Right atrium auricular region (tissue), 2 donors: ENCODE data around the gene SNCA. TPM values are rescaled to one million over a fixed set of nuclear protein-coding genes. Genes with fewer than 3 reads are reported as not detected.

Experiments
- DNase-seq: peaks from one replicate; pipeline ENCODE4 v3.0.0-alpha.2; 2019; ENCODE audit warnings: low spot score
- H3K27ac ChIP-seq, 2 donors: fragments of 200-600 bp; sonication (generic); 1 replicate in 1 of 2; 2 replicates in 1 of 2; pipeline ENCODE4 v1.5.1; 2016 to 2019
- H3K27me3 ChIP-seq, 2 donors: fragments of 200-600 bp; sonication (generic); one replicate each; pipeline versions ENCODE4 v1.5.1 to v1.6.0; 2017 to 2019
- H3K36me3 ChIP-seq: fragments of 200-600 bp; sonication (generic); one replicate; pipeline ENCODE4 v1.5.1; 2016
- H3K4me1 ChIP-seq, 2 donors: fragments of 200-600 bp; sonication (generic); one replicate each; pipeline versions ENCODE4 v1.5.1 to v1.6.0; 2017 to 2019
- H3K4me3 ChIP-seq, 2 donors: fragments of 200-600 bp; sonication (generic); 1 replicate in 1 of 2; 2 replicates in 1 of 2; pipeline ENCODE4 v1.5.1; 2017 to 2019; ENCODE audit warnings: mild to moderate bottlenecking in 1 of 2, moderate library complexity in 1 of 2
- H3K9me3 ChIP-seq, 2 donors: fragments of 200-600 bp; sonication (generic); one replicate each; pipeline ENCODE4 v1.5.1; 2019
- total RNA-seq, 2 donors: library from RNA; depleted of rRNA; stranded (reverse); fragments of >200 nt; gene quantifications; one replicate each; pipeline ENCODE4 v1.1.0, GENCODE V29; 2016
- TF ChIP-seq, protein P1 (sequence below), 2 donors: fragments of 200-600 bp; sonication (generic); IDR thresholded peaks; one replicate each; pipeline ENCODE4 v1.5.1; 2019; ENCODE audit warnings: antibody characterized with exemption in 2 of 2

The SNCA gene
- total RNA-seq, 2 donors from 2014 or later: 8.5 to 23.3 TPM

- TF ChIP-seq, protein P1, sequence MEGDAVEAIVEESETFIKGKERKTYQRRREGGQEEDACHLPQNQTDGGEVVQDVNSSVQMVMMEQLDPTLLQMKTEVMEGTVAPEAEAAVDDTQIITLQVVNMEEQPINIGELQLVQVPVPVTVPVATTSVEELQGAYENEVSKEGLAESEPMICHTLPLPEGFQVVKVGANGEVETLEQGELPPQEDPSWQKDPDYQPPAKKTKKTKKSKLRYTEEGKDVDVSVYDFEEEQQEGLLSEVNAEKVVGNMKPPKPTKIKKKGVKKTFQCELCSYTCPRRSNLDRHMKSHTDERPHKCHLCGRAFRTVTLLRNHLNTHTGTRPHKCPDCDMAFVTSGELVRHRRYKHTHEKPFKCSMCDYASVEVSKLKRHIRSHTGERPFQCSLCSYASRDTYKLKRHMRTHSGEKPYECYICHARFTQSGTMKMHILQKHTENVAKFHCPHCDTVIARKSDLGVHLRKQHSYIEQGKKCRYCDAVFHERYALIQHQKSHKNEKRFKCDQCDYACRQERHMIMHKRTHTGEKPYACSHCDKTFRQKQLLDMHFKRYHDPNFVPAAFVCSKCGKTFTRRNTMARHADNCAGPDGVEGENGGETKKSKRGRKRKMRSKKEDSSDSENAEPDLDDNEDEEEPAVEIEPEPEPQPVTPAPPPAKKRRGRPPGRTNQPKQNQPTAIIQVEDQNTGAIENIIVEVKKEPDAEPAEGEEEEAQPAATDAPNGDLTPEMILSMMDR (IDR thresholded peaks at IDR 0.05): no peak
- no peak overlapping the region for H3K4me3 ChIP-seq
- no peaks in the 10 kb centered on the region for H3K4me1 ChIP-seq
- no peak for DNase-seq
- H3K27me3 ChIP-seq: no peaks in the 10 kb centered on the region
- H3K36me3 ChIP-seq: no peaks in the 10 kb centered on the region
- no peaks in the 10 kb centered on the region for H3K9me3 ChIP-seq
- no peak overlapping the region for H3K27ac ChIP-seq
Measured at GRCh38 chr4:89814362-89814761, 22.6 kb downstream of the SNCA start.

- Histone ChIP-seq H3K36me3 (no peaks in the 10 kb centered on the region), H3K9me3 (no peaks in the 10 kb centered on the region), H3K27ac (no peak overlapping the region), H3K27me3 (no peaks in the 10 kb centered on the region), H3K4me1 (no peaks in the 10 kb centered on the region), H3K4me3 (no peak overlapping the region)
- no peak for DNase-seq
- TF ChIP-seq, protein P1 (IDR thresholded peaks at IDR 0.05): no peak
Measured at GRCh38 chr4:89813197-89813596, 23.8 kb downstream of the SNCA start.

- Histone ChIP-seq H3K27ac (no peak overlapping the region), H3K27me3 (no peaks in the 10 kb centered on the region), H3K9me3 (no peaks in the 10 kb centered on the region), H3K36me3 (no peaks in the 10 kb centered on the region), H3K4me3 (no peak overlapping the region), H3K4me1 (peaks cover 0 to 6% of the 10 kb centered on the region in 2 donors)
- TF ChIP-seq, protein P1 (IDR thresholded peaks at IDR 0.05): no peak
- DNase-seq: no peak
Measured at GRCh38 chr4:89807441-89808140, 29.4 kb downstream of the SNCA start.

DNA sequence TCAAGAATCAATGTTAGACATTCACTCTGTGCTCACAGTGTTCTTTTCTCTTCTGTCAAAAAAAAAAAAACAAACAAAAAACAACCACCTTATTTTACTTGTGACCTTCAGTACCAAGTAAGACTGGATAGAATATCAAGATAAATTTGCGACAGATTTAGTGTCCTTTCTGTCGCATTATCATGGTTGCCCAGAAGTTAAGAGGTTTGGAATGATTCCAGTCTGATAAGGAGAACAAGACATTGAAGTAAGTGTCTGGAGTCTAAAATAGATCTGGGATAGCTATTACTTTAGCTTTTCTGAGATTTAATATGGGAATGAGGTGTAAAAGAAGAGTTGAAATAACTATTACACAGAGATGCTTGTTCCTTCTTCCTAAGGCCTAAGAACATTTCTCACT lies 31.7 kb downstream of the SNCA start:
- no peaks in the 10 kb centered on the region for H3K9me3 ChIP-seq

DNA sequence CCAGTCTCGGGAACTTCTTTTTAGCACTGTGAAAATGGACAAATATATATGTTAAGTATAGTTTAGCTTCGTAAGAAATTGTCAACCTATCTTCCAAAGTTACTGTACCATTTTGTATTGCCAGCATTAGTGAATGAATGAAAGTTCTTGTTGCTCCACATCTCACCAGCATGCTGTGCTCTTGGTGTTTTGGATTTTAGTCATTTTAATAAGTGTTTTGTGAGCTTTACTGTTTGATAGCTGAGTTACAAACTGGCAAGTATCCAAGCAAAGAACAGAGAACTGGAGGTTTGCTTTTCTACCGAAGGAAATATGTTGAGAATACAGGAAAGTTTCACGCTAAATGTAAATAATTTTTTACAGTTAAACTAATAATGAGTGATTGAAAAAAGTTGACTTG lies 33.0 kb downstream of the SNCA start:
- DNase-seq: no peak
- H3K4me3 ChIP-seq: no peak overlapping the region
- H3K4me1 ChIP-seq: peaks cover 0 to 6% of the 10 kb centered on the region in 2 donors
- no peaks in the 10 kb centered on the region for H3K36me3 ChIP-seq
- no peaks in the 10 kb centered on the region for H3K9me3 ChIP-seq
- TF ChIP-seq, protein P1 (IDR thresholded peaks at IDR 0.05): no peak
- no peak overlapping the region for H3K27ac ChIP-seq
- H3K27me3 ChIP-seq: no peaks in the 10 kb centered on the region

More for the DNA sequence above, 31.7 kb downstream of the SNCA start:
- H3K4me3 ChIP-seq: no peak overlapping the region
- peaks cover 0 to 6% of the 10 kb centered on the region in 2 donors for H3K4me1 ChIP-seq
- no peak for DNase-seq
- TF ChIP-seq, protein P1 (IDR thresholded peaks at IDR 0.05): no peak
- no peak overlapping the region for H3K27ac ChIP-seq
- H3K36me3 ChIP-seq: no peaks in the 10 kb centered on the region
- no peaks in the 10 kb centered on the region for H3K27me3 ChIP-seq

- TF ChIP-seq, protein P1 (IDR thresholded peaks at IDR 0.05): no peak
- H3K4me3 ChIP-seq: no peak overlapping the region
- H3K36me3 ChIP-seq: no peaks in the 10 kb centered on the region
- H3K4me1 ChIP-seq: peaks cover 0 to 6% of the 10 kb centered on the region in 2 donors
- no peak for DNase-seq
- no peaks in the 10 kb centered on the region for H3K9me3 ChIP-seq
- no peak overlapping the region for H3K27ac ChIP-seq
- H3K27me3 ChIP-seq: no peaks in the 10 kb centered on the region
Measured at GRCh38 chr4:89803036-89803435, 33.9 kb downstream of the SNCA start.
